C1 segment of cervical spinal cord (tissue), 14 donors: ENCODE data around the gene ATOSB.

Experiments
- DNase-seq, 14 donors: peaks; one replicate each; lab custom pipeline; 2025; lab: John Stamatoyannopoulos, UW

Gene ATOSB

DNA sequence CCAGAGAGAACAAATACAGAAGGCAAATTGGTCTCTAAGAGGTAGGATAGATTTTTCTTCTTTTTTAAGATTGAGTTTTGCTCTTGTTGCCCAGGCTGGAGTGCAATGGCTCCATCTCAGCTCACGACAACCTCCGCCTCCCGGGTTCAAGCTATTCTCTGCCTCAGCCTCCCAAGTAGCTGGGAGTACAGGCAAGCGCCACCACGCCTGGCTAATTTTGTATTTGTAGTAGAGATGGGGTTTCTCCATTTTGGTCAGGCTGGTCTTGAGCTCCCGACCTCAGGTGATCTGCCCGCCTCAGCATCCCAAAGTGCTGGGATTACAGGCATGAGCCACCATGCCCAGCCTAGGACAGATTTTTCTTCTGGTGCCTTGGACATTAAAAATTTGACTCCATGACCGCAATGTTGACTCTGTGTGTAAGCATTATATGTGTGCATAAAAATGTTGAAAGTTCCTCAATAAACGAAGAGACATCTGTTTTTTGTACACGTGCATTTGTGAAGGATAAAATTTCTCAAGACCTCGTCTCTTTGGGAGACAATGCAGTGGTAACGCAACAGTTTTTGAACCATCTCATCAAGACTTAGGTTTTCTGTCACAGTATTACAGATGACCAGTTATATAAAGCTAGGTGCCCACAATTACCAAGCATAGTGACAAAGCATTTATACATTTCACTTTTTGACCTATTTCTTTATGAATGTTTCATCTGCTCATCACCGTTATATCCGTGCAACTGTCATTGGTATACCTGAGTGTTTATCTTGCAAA is 60.6 kb downstream of the ATOSB start:
- DNase-seq = no peak

DNA sequence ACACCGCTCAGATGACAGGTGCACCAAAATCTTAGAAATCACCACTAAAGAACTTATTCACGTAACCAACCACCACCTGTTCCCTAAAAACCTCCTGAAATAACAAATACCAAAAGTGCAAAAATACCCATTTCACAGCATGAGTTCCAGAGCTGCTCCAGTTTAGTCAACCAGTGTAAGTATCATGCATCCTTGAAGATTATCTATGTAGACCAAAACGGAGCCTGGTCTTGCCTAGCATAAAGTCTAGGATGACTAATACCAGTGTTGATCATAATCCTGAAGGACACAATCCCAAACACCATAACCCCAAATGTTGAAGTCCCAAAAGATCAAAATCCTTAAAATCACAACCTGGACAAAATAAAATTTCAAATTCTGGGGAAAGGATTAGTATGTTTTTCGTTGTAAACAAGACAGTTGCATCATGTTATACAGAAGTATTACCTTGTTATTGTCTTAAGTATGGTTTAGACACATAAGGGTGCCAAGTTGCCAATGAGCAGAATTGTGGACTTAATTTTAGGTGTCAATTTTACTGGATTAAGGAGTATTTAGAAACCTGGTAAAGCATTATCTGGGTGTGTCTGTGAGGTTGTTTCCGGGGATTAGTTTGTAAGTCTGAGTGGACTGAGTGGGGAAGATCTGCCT is 61.4 kb downstream of the ATOSB start:
- no peak for DNase-seq
